Kidney tubule cell (primary cell): ENCODE data around the gene TM9SF2.
"Not testable (repeated sequence)": the region's sequence is repeated elsewhere in the genome, so short reads cannot be mapped to it uniquely, and the experiment has no call there.

ENCODE experiments used
- DNase-seq: peaks from one replicate; pipeline ENCODE4 v3.0.0-alpha.2; 2018; ENCODE audit warnings: low spot score

TM9SF2 gene

GRCh38 chr13:99542788-99543406 lies 41.6 kb downstream of the TM9SF2 start:
- no peak for DNase-seq

- DNase-seq: no peak
These were observed 44.1 kb downstream of the TM9SF2 start for GRCh38 chr13:99545361-99545760.

GRCh38 chr13:99545979-99546378 lies 44.7 kb downstream of the TM9SF2 start:
- DNase-seq: no peak

- DNase-seq: no peak
These were observed 45.6 kb downstream of the TM9SF2 start for GRCh38 chr13:99546878-99547277.

DNA sequence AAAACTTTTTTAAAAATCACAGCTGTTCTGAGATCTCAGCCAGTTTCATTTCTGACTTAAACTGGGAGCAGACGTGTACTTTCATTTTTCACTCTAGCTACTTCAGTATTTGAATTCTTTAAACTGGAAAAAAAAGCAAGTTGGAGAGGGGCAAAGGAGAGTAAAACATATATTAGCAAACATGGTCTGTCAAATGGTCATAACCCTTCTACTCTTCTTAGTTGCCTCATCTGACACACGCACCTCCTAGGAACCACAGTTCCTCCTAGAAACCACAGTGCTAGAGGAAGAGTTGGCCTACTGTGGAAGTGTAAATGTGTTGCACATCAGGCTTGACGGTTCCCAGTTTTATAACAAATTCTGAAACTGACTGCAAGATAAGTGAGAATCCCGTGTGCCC lies 47.2 kb downstream of the TM9SF2 start:
- DNase-seq: no peak

DNA sequence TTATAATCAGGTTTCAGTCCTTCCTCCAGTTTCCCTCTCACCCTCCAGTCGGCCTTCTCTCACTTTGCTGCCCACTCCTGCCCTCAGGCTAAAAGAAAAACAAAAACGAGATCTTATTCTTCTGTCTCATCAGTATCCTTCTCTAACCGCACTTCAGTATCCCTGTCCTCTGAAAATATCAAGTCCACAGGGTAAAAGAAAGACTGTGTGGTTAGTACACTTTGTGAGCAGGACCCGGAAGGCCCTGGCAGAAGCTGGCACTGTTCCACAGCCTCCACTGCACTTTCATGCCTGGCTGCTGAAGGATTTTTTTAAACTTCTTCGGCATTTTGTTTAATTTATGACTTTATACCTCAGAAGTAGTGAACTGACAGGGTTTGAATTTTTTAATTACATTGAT lies 51.8 kb downstream of the TM9SF2 start:
- DNase-seq: no peak

DNA sequence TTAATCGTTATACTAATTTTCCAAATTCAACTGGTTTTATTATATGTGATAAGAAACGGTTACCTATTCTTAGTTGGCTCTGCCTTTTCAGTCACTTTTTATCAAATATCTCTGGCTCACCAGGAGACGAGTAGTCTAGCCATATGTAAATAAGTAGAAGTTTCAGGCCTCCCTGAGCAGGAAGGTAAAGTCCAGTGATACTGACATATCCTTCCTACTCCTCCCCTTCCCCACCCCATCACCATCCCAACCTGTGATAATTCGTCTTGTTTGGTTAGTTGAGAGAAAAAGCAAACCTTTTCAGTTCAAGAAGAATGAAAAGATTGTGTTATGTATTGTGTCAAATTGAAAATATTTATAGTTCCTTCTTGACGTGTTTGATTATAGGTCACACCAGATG lies 53.9 kb downstream of the TM9SF2 start:
- no peak for DNase-seq

DNA sequence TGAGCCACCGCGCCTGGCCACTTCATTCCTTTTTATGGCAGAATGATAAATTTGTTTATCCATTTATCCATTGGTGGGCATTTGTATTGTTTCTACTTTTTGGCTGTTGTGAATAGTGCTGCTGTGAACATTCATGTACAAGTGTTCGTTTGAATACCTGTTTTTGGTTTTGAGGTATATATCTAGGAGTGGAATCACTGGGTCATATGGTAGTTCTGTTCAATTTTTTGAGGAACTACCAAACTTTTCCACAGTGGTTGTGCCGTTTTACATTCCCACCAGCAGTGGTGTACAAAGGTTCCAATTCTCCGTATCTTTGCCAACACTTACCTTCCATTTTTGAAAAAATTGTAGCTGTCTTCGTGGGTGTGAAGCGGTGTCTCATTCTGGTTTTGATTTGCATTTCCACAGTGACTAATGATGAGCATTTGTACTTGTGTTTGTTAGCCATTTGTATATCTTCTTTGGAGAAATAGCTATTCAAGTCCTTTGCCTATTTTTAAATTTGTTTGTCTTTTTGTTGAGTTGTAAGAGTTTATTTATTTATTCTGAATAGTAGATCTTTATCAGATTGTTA lies 55.7 kb downstream of the TM9SF2 start:
- no peak for DNase-seq

DNA sequence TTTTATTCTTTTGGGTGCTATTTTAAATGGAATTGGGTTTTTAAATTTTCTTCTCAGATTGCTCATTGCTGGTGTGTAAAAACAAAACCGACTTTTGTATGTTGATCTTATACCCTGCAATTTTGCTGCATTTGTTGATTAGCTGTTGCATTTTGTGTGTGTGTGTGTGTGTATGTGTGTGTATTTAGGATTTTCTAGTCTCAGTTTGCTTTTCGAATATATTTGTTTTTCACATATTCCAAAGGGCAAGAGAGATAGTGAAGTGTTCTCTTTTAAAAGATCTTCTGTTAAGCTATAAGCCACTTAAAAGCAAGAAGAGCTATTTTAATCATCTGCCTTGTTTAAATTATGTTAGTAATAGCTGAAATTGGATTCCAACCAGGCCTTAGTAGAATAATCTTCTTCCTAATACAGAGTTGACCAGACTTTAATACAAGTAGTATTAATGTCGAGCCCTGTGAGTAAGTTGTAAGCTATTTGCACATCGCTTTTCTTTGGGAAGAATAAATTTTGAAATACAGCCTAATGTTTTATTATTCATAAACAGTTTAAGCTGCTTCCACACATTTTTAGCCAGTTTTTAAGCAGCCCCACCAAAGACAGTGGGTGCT lies 57.4 kb downstream of the TM9SF2 start:
- no peak for DNase-seq

GRCh38 chr13:99559560-99559959 lies 58.3 kb downstream of the TM9SF2 start:
- no peak for DNase-seq

DNA sequence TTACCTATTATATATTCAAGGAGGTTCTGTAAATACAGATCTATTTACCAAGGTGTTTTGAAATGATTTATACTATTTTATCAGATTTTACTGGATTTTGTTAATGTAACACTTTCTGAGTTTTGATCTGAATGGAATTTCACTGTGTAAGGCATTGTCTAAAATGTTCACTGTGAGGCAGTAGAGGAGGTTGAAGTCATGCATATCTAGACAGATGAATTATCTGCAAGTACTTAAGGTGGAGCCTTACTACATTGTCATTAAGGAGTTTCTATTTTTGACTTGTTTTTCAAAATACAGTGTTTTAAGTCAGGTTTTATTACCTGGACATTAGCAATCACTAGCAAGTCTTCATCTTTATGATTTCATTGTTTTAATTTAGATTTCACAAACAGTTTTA lies 62.1 kb downstream of the TM9SF2 start:
- no peak for DNase-seq

DNA sequence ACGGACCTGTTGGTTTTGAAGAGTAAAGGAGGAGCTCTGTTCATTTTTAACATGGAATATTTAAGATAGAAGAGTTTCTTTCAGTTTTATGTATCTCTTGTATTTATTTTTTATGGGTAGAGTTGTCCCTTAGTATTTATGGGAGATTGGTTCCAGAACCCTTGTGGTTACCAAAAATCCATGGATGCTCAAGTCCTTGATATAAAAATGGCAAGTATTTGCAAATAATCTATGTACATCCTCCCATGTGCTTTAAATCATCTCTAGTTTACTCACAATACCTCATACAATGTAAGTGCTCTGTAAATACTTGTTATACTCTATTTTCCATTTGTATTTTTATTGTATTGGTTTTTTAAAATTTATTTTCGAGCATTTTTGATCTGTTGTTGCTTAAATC lies 63.1 kb downstream of the TM9SF2 start:
- DNase-seq: no peak

- DNase-seq: no peak
These were observed 64.3 kb downstream of the TM9SF2 start for GRCh38 chr13:99565478-99566124.

DNA sequence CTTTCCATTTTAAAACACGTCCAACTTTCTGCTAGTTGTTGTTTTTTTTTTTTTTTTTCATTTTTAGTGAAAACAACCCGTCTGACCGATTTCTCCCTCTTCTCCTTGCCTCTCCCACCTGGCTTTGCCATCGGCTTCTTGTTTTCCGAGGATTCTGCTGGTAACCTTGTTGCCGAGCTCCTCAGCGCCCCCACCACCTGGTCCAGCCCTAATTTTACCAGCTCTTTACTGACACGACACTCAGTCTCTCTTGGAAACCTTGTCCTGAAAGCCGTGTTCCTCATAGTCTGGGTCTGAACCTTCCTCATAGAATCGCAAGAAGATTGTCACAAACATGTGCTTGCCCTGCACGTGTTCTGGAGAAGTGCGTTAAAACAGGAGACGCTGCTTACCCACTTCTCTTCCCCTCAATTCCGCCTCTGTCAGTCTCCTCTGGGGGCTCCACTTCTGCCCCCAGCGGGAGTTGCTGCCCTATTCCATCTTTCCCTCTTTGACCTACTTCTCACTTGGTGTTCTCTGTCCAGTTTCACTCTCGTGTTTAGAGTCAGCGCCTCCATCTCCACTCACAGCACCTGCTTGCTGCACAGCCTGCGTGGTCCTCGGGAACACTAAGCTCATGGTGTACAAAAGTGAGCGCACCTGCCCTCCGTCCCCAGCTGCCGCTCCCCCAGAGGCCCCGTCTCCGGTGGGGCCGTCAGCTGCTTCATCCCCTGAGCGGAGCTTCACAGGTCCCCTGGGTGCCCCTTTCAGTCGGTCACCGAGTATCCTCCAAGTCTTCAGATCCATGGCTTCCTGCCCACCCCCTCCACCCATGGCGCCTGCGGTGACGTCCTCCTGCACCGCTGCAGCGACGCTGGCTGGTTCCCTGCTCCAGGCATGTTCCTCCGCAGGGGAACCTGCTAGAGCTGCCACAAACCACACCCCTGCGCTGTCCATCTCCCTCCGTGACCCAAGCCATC lies 65.1 kb downstream of the TM9SF2 start:
- no peak for DNase-seq

DNA sequence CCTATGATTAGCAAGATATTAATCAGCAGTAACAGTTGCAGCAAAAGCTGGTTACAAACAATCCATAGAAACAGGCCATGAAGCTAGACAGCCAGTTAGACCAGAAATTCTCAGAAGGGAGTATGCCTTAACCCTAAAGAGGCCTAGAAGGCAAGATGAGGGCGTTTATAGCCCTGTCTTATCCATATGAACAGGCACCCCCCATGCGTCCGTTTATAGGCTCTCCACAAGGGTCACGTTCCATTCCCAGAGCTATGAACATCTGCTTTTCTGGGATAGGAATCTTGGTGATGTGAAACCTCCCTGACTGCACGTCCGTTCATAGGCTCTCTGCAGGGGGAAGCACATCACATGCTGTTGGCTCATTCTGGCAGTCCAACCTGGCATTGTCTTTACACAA lies 67.6 kb downstream of the TM9SF2 start:
- DNase-seq: not testable (repeated sequence)

DNA sequence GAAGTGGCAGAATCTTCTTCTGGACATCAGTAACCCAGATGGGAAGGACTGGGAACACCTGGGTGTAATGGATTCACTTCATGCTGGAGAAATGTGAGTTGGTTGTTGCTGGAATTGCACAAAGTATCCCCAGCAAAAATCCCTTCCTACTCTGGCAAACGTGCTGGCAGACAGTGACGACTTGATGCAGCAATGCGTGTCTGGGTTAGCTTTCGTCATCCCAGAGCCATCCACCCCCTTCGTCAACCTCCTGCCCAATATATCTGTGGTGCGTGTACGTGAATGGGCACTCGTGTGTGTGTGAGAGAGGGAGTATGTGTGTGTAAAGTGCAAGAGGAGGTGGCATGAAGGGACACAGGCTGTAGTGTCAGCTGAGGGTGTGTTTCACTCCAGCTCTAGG lies 70.9 kb downstream of the TM9SF2 start:
- peak; percentile 81 for DNase-seq

DNA sequence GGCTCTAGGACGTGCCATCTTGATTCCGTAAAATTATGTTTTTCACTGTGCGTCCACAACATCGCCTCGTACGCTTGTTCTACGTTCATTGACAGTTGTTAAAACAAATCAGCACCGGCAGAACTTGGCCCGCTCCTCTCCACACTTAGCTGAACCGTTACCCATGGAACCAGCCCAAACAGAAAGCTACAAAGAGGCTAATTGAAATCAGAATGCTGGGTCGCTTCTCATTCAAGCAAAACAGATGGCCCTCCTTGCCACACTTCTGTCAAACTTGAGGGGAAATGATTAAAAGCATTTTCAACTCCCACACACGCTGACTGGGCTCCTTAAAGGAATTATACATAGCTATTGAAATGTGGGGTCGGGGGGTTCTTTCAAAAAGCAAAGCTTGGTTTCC lies 71.6 kb downstream of the TM9SF2 start:
- peak; percentile 37 for DNase-seq

DNA sequence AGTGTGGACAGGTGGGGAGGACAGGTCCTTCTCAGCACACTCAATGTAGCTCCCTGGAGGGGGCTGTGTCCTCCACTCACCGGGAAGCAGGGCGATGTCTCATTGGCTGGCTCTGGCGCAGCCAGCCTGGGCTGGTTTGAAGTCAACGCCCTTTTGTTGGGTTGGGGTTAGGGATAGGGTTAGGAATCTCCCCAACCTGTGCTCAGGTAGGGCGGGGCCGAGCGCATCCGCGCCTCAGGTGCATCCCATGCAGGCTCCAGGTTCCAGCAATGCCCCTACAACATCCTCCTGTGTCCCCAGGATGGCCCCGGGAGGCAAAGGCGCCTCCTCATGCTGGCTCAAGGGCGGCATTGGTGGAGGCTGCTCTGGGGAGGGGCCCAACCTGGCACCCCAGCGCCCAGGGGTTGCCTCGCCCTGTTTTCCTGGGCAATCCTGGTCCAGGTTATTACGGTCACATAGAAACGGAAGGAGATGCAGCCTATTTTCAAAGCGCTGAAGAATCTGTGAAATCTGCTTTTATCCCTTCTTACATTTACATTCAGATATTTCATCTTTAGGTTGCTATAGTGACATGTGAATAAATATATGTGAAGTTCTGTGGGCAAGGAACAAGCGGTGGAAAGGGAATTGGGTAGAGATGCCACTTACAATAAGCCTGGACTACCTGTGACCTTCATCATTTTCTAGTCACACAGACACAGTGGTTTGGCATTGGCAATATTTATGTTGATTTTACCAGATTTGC lies 74.3 kb downstream of the TM9SF2 start:
- no peak for DNase-seq

GRCh38 chr13:99577934-99578917 lies 77.0 kb downstream of the TM9SF2 start:
- DNase-seq: peak; percentile 3
